A673 (cell line): ENCODE measurements around the gene SH3GL3. TPM values are rescaled to one million over a fixed set of nuclear protein-coding genes. Genes with fewer than 3 reads are reported as not detected.

Source experiments
- BruUV-seq: library from RNA; stranded (reverse); fragments of 400-500 nt; replicated peaks from 2 replicates; lab custom pipeline; 2021; lab: Mats Ljungman, UMichigan
- CTCF ChIA-PET: fragments of 300-600 bp; sonication (Branson Sonifier 250); formaldehyde crosslinking; loops from one replicate; lab custom pipeline; 2022; ENCODE audit warnings: antibody characterized with exemption; lab: Charles Lee
- POLR2A ChIA-PET: fragments of 300-600 bp; sonication (Branson Sonifier 250); formaldehyde crosslinking; loops from one replicate; lab custom pipeline; 2022; ENCODE audit warnings: antibody characterized with exemption; ENCODE audit not compliant: low non-redundant PET; lab: Charles Lee
- DNase-seq: peaks from one replicate; pipeline ENCODE4 v3.0.0-alpha.2; 2015; ENCODE audit warnings: low spot score
- H3K27ac ChIP-seq: fragments of 200-600 bp; sonication (generic); 2 replicates; pipeline ENCODE4 v1.5.1; 2016; ENCODE audit warnings: mixed run types, low read depth, mild to moderate bottlenecking, mixed read lengths, antibody characterized with exemption, low read length; ENCODE audit not compliant: poor library complexity, severe bottlenecking
- H3K27me3 ChIP-seq: fragments of 200-600 bp; sonication (generic); replicated peaks from 2 replicates; pipeline ENCODE4 v1.6.1; 2017; ENCODE audit warnings: mixed run types, low read depth, mild to moderate bottlenecking, mixed read lengths, antibody characterized with exemption, low read length; ENCODE audit not compliant: insufficient read depth, poor library complexity
- H3K36me3 ChIP-seq: fragments of 200-600 bp; sonication (generic); 2 replicates; pipeline ENCODE4 v1.6.1; 2016; ENCODE audit warnings: mixed run types, mild to moderate bottlenecking, mixed read lengths, antibody characterized with exemption, low read length; ENCODE audit not compliant: insufficient read depth, poor library complexity, severe bottlenecking
- H3K4me1 ChIP-seq: fragments of 200-600 bp; sonication (generic); 2 replicates; pipeline ENCODE4 v1.6.1; 2017; ENCODE audit warnings: mixed run types, mild to moderate bottlenecking, mixed read lengths, antibody characterized with exemption, low read length; ENCODE audit not compliant: insufficient read depth, poor library complexity, severe bottlenecking
- H3K4me3 ChIP-seq: fragments of 200-600 bp; sonication (generic); 2 replicates; pipeline ENCODE4 v1.5.1; 2016; ENCODE audit warnings: low read depth, mixed run types, mild to moderate bottlenecking, mixed read lengths, low read length; ENCODE audit not compliant: poor library complexity, severe bottlenecking
- H3K9me3 ChIP-seq: fragments of 200-600 bp; sonication (generic); 2 replicates; pipeline ENCODE4 v1.6.1; 2016; ENCODE audit warnings: mixed run types, low read depth, mild to moderate bottlenecking, mixed read lengths, antibody characterized with exemption, low read length; ENCODE audit not compliant: poor library complexity, severe bottlenecking
- CTCF ChIP-seq: fragments of 300-800, 200-600 bp; sonication (generic); conservative IDR thresholded peaks from 2 replicates; pipeline ENCODE4 v1.5.1; 2017; ENCODE audit warnings: low read depth, mild to moderate bottlenecking, antibody characterized with exemption, low read length, moderate library complexity, mixed read lengths
- EZH2 ChIP-seq: fragments of 200-600 bp; sonication (generic); IDR thresholded peaks from 2 replicates; pipeline ENCODE4 v1.6.1; 2017; ENCODE audit warnings: borderline replicate concordance, low read depth, mild to moderate bottlenecking, mixed read lengths, antibody characterized with exemption, low read length; ENCODE audit not compliant: poor library complexity, severe bottlenecking
- intact Hi-C: fragments of 100-400 bp; cut with micrococcal nuclease; formaldehyde crosslinking; loops from one replicate; pipeline ENCODE4 v1.10.0; 2022; ENCODE audit not compliant: unreplicated experiment
- total RNA-seq: library from RNA; stranded (reverse); gene quantifications from 2 replicates; pipeline ENCODE4 v1.2.3, GENCODE V29; 2021

Gene SH3GL3
- total RNA-seq, 1 experiment from 2014 or later = 25.6 TPM

GRCh38 chr15:83587091-83587490 lies 139.9 kb downstream of the SH3GL3 start:
- intact Hi-C loops = no loop called here
- H3K4me3 ChIP-seq = no peak overlapping the region
- no peaks in the 10 kb centered on the region for H3K36me3 ChIP-seq
- POLR2A ChIA-PET = no interaction called here
- TF ChIP-seq CTCF (no peak), EZH2 (no peak)
- CTCF ChIA-PET = no interaction called here
- no peak for DNase-seq
- no peak overlapping the region for H3K27ac ChIP-seq
- no peaks in the 10 kb centered on the region for H3K9me3 ChIP-seq
- H3K4me1 ChIP-seq = no peaks in the 10 kb centered on the region
- no peaks in the 10 kb centered on the region for H3K27me3 ChIP-seq
- no TSS peak for BruUV-seq

- POLR2A ChIA-PET = no interaction called here
- intact Hi-C loops = no loop called here
- CTCF ChIA-PET = no interaction called here
Measured at GRCh38 chr15:83588441-83588840, 141.3 kb downstream of the SH3GL3 start.

DNA sequence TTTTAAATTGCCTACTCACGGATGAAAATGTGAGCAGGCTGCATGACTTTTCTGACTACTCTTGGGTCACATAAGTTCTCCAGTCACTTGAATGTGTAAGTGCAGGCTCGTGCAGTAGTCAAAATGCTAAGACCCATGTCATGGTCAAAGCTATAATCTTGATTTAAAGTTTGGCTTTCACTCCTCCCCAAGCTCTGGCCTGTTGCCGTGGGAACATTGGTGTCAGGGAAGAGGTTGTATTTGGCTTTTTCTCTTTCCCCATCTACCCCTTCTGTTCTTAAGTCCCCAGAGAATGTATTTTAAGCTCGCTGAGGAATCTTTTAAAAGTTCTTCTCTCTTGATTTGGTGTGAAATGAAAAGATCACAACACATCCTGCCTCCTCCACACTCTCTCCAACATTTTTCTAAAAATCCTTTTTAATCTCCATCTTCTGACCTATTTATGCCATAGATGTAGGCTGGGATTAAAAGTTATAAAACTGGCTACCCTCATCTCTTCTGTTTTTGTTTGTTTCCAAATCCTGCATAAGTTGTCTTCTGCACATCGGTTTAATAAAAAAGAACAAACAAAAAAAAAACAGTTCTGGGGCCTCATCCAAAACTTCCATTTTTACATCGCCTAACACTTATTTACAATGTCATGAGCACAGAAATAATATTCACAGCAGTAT lies 145.4 kb downstream of the SH3GL3 start:
- ChIA-PET POLR2A (no interaction called here), CTCF (no interaction called here)
- no peaks in the 10 kb centered on the region for H3K27me3 ChIP-seq
- H3K4me3 ChIP-seq = no peak overlapping the region
- intact Hi-C loops = no loop called here
- H3K9me3 ChIP-seq = no peaks in the 10 kb centered on the region
- BruUV-seq = no TSS peak
- no peaks in the 10 kb centered on the region for H3K4me1 ChIP-seq
- TF ChIP-seq EZH2 = no peak
- TF ChIP-seq CTCF = no peak
- no peaks in the 10 kb centered on the region for H3K36me3 ChIP-seq
- H3K27ac ChIP-seq = no peak overlapping the region
- no peak for DNase-seq

More at GRCh38 chr15:83588441-83588840, 141.3 kb downstream of the SH3GL3 start:
- Histone ChIP-seq H3K4me1 (no peaks in the 10 kb centered on the region), H3K9me3 (no peaks in the 10 kb centered on the region), H3K4me3 (no peak overlapping the region), H3K36me3 (no peaks in the 10 kb centered on the region), H3K27ac (no peak overlapping the region), H3K27me3 (no peaks in the 10 kb centered on the region)
- no TSS peak for BruUV-seq
- TF ChIP-seq EZH2 = no peak
- TF ChIP-seq CTCF = no peak
- DNase-seq = no peak
